ENCODE measurements around the gene C1QTNF12. TPM values are rescaled to one million over a fixed set of nuclear protein-coding genes. Genes with fewer than 3 reads are reported as not detected.

Gene C1QTNF12
- total and polyA plus RNA-seq, 7 donors, result 1.9 to 28.7 (median 17.6) TPM; not detected in 2

- H3K27ac ChIP-seq, result no peak overlapping the region
- no peak for DNase-seq
- no peak overlapping the region for H3K4me3 ChIP-seq
- H3K27me3 ChIP-seq, result peaks cover 11 to 34% (median 31%) of the 10 kb centered on the region in 3 donors
- WGBS, 2 donors, result 56 to 74% methylated on average over 25 of the region's 25 CpGs
- peaks cover 0 to 13% (median 13%) of the 10 kb centered on the region in 4 donors for H3K4me1 ChIP-seq
- H3K9me3 ChIP-seq, result no peaks in the 10 kb centered on the region
- no peak for TF ChIP-seq EP300 (IDR thresholded peaks at IDR 0.05)
- no peak for TF ChIP-seq CTCF (IDR thresholded peaks at IDR 0.05)
- no peak for TF ChIP-seq POLR2A (IDR thresholded peaks at IDR 0.05)
- TF ChIP-seq POLR2AphosphoS5 (IDR thresholded peaks at IDR 0.05), result no peak
- peaks cover 0 to 7% (median 3%) of the 10 kb centered on the region in 4 donors for H3K36me3 ChIP-seq
- intact Hi-C loops (cut with DNase I), result no loop called here
Measured at GRCh38 chr1:1247341-1247913, 905 bp upstream of the C1QTNF12 start.

- 32 to 35% methylated on average over 45 of the region's 45 CpGs for WGBS, 2 donors
- no peak for DNase-seq
- H3K9me3 ChIP-seq, result no peaks in the 10 kb centered on the region
- intact Hi-C loops (cut with DNase I), result no loop called here
- H3K36me3 ChIP-seq, result no peaks in the 10 kb centered on the region
- TF ChIP-seq EP300 (IDR thresholded peaks at IDR 0.05) (no peak), POLR2A (IDR thresholded peaks at IDR 0.05) (no peak), POLR2AphosphoS5 (IDR thresholded peaks at IDR 0.05) (no peak), CTCF (IDR thresholded peaks at IDR 0.05) (no peak)
- H3K27ac ChIP-seq, result no peak overlapping the region
- no peak overlapping the region for H3K4me3 ChIP-seq
- H3K4me1 ChIP-seq, result peaks cover 0 to 13% (median 13%) of the 10 kb centered on the region in 4 donors
- H3K27me3 ChIP-seq, result peaks cover 11 to 34% (median 31%) of the 10 kb centered on the region in 3 donors
Measured at GRCh38 chr1:1245817-1246576, 525 bp downstream of the C1QTNF12 start.

GRCh38 chr1:1245178-1245816 lies 1.2 kb downstream of the C1QTNF12 start:
- H3K36me3 ChIP-seq, result no peaks in the 10 kb centered on the region
- no peak overlapping the region for H3K4me3 ChIP-seq
- no peak for TF ChIP-seq EP300 (IDR thresholded peaks at IDR 0.05)
- TF ChIP-seq POLR2A (IDR thresholded peaks at IDR 0.05), result no peak
- no peak for TF ChIP-seq POLR2AphosphoS5 (IDR thresholded peaks at IDR 0.05)
- TF ChIP-seq CTCF (IDR thresholded peaks at IDR 0.05), result no peak
- H3K27ac ChIP-seq, result no peak overlapping the region
- intact Hi-C loops (cut with DNase I), result no loop called here
- peaks cover 11 to 35% (median 32%) of the 10 kb centered on the region in 3 donors for H3K27me3 ChIP-seq
- WGBS, 2 donors, result 57 to 80% methylated on average over 22 to 23 of the region's 23 CpGs
- no peaks in the 10 kb centered on the region for H3K9me3 ChIP-seq
- peaks cover 0 to 13% (median 13%) of the 10 kb centered on the region in 4 donors for H3K4me1 ChIP-seq
- no peak for DNase-seq

- H3K4me3 ChIP-seq, result peak overlapping the region in 1 of 4 donors; percentile 7
- peaks cover 17 to 45% (median 42%) of the 10 kb centered on the region in 3 donors for H3K27me3 ChIP-seq
- no peak overlapping the region for H3K27ac ChIP-seq
- peaks cover 0 to 13% (median 13%) of the 10 kb centered on the region in 4 donors for H3K4me1 ChIP-seq
- TF ChIP-seq POLR2AphosphoS5 (IDR thresholded peaks at IDR 0.05), result no peak
- TF ChIP-seq POLR2A (IDR thresholded peaks at IDR 0.05), result no peak
- no peaks in the 10 kb centered on the region for H3K36me3 ChIP-seq
- DNase-seq, result no peak
- 15 to 59% methylated on average over 30 of the region's 30 CpGs for WGBS, 2 donors
- intact Hi-C loops (cut with DNase I), result no loop called here
- no peaks in the 10 kb centered on the region for H3K9me3 ChIP-seq
Measured at GRCh38 chr1:1244192-1244811, 2.2 kb downstream of the C1QTNF12 start.

All from sigmoid colon (tissue), 7 donors.